HG03565 (cell line): Measurements from ENCODE around the gene STON2.
"Not testable (repeated sequence)": the region's sequence is repeated elsewhere in the genome, so short reads cannot be mapped to it uniquely, and the experiment has no call there.

Source experiments
- ATAC-seq: cut with Tn5 transposase; IDR thresholded peaks from one replicate; pipeline ENCODE4 v1.9.1; 2021; ENCODE audit warnings: mild to moderate bottlenecking, moderate library complexity; ENCODE audit not compliant: unreplicated experiment

The STON2 gene

DNA sequence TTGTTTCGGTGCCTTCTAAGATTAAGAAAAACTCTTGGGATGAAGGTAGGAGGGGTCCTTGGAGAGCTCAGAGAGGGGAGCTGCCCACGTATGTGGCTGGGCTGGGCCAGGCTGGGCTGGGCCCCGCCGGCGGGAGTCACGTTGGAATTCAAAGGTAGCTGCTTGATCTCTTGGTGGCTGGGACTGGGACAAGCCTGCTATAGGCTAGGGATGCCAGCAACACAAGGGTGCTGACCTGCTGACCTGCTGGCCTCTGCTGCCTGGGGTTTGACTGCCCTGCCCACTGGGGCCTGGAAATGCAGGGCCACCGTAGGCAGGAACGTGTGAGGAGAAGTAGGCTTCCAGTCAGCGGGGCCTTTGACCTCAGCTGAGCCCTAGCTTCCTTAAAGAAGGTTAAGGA, 126.6 kb downstream of the STON2 start:
- ATAC-seq: no peak

DNA sequence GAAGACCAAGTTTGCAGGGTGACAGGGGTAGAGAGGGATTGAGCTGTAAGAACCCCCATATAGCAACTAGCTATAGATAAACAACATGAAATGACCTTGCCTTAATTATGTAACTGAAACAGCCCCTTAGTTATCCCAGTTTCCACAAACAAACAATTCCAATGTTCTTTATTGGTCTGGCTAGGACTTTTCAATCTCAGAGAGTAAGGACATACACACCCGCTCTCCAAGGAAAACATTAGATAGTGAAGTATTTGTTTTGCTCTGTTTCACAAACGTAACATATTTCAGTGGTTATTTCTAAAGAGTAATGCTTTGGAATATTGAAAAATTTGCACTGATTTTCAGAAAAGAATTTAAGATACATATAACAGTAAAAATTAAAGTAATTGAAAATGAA, 127.8 kb downstream of the STON2 start:
- ATAC-seq: no peak

DNA sequence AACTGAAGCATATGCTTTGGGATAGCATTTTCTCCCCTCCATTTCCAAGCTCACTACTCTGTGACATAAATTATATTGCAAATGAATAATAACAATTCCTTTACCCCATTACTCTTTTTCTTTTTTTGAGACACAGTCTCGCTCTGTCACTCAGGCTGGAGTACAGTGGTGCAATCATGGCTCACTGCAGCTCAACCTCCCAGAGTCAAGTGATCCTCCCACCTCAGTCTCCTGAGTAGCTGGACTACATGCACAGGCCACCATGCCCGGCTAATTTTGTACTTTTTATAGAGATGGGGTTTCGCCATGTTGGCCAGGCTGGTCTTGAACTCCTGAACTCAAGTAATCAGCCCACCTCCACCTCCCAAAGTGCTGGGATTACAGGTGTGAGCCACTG, 130.1 kb downstream of the STON2 start:
- ATAC-seq: no peak

DNA sequence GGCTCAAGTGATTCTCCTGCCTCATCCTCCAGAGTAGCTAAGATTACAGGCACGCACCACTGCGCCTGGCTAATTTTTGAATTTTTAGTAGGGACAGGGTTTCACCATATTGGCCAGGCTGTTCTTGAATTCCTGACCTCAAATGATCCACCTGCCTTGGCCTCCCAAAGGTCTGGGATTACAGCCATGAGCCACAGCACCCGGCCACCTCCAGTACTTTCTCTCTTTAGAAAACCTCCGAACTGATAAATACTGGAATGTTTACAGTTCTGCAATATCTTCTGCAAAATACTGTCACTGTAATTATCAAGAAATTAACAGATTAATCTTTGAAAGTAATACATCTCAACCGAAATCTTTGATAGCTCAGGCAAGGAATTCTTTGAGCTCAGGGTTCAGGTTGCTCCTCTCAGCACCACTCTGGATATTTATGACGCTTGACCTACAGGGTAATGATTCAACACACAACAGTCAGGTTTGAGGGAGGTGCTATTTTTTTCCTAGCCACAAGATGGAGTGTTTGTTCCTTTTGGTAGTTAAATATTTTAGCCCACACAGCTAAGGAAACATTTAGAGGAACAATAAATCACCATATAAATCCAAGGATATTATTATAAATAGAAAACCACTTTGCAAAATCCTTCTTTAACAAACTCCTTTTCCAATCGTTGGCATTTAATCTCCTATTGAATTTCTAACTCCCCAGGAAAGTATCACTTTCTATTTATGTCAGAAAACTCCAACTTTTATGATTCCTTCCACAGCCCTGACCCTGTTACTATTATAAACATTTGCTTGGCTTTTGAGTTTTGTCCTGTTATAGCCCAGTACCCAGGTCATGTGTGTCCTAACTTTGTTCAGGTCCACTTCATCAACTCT, 130.8 kb downstream of the STON2 start:
- ATAC-seq: peak; percentile 76

DNA sequence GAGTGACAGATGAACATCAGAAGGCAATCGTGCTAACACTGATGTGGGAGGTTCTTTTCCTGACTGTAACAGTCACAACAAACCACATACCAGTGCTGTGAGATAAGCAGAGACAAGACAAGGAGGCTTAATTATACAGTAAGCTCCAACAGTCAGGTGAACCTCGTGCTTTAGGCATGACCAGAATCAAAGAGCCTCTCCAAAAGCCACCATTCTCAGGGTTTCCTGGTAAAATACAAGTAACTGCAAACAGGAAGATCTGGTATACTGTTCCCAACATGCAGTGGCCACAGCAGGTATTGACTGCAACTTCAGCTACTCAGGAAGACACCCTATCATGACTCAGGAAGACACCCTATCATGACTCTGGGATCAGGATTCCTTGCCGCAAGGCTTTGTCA, 132.1 kb downstream of the STON2 start:
- no peak for ATAC-seq

DNA sequence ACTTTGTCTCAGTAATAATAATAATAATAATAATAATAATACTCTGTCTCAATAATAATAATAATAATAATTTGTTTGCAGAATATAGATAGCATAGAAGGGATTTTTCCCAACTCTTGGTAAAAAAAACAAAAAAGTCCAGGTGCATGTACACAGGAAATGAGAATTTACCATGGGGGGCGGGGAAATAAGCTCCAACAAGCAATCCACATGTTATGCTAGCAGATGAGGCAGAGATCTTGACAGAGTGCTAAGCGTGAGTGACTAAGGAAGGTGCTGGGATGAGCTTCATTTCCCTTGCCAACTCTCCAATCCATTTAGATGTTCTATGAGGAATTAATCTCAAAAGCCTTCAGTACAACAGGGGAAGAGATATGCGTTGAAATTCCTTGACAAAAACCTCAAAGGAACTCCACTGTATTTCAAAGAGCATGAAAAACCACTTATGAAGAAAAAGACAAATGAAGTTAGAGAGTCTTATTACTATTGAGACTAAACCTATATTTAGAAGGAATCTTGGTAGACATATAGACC, 134.4 kb downstream of the STON2 start:
- ATAC-seq: no peak

DNA sequence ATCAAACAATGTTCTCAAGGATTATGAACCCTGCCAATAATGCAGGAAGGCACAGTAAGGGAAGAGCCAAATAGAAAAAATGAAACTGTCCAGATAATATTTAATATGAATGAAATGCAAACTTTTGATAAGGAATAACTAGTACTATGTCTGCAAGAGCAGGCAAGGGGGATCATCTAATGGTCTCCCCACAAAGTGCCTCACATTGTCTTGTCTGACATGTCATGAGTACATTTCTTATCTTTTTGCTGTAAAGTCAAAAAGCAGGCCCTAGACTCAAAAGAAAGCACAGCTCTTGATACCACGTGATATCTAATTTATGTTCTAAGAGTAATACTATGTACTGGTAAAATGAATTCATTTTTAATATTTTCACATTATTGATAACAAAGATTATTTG, 135.5 kb downstream of the STON2 start:
- no peak for ATAC-seq

DNA sequence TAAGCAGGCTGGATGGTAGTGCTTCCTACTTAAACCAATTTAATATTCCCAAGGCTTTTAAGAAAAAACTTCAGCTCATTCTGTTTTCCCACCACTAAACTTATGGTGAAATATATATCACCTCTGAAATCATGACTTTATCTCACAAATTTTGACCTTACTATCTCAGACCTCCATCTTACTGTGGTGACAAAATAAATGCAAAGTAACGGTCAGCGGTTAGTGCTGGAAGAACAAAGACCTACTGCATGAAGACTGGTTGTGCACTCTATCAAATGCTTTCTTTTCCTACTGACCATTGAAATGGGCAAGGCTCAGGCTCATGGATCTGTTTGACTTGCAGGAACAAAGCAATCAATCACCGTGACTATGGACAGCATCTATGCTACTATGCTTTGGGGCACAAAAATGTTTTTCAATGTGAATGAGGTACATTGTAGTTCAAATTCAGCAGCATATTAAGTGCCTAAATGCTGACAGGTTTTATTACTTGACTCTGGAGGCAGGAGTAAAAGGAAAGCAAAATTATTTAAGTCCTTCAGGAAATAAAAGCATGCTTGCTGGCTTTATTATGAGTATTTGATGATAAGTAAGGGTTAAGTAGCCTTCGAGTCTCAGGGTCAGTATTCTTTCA, 136.2 kb downstream of the STON2 start:
- ATAC-seq: no peak

DNA sequence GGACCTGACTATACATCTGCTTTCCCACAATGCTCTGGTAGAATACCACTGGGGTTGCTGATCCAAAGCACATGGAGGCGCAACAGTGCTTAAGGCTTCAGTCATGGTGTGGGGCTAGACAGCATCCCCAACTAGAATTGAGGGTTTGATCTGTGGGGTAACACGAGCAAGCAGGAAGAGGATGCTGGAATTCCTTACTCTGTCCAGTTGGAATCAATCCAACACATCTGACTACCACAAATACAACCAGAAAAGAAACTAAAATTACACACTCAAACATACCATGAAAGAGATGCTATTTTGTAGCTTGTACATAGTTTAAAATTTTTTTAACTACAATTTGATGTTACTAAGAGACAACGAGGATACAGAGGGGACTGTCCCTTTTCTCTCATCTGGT, 138.9 kb downstream of the STON2 start:
- ATAC-seq: no peak

DNA sequence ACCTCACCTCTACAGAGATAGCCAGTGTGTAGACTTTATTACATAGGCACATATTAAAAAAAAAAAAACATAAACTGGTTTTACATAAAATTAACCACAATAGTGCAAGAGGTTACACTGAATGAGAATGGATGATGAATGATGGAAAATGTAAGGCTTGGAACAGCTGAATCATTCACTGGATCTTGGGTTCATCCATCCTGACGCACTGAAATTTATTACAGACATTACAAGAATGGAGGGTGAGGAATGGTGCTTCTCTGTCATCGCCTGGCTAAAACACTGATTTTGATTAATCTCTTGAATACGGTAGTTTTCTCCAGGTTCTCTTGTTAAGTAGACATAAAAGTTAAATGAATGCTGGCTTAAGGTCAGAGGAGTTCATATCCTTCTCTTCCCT, 139.4 kb downstream of the STON2 start:
- no peak for ATAC-seq

DNA sequence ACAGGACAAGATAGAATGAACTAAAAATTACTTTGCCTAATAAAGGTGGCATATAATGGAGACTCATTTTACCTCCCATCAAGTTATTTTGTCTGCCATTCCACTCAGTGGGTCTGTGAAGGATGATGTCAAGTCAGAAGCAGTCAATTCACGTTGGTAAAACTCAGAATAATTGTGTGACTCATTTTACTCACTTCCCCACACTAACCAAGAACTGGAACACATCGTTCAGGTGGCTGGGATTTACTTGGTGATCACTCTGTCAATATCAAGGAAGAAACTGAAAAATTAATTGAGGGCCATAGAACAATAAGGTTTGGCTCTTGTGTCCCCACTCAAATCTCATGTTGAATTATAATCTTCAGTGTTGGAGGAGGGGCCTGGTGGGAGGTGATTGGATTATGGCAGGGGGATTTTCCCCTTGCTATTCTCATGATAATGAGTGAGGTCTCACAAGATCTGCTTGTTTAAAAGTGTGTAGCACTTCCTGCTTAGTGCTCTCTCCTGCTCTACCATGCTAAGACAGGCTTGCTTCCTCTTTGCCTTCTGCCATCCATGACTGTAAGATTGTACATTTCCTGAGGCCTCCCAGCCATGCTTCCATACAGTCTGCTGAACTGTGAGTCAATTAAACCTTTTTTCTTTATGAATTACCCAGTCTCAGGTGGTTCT, 143.7 kb downstream of the STON2 start:
- peak; percentile 57 for ATAC-seq

DNA sequence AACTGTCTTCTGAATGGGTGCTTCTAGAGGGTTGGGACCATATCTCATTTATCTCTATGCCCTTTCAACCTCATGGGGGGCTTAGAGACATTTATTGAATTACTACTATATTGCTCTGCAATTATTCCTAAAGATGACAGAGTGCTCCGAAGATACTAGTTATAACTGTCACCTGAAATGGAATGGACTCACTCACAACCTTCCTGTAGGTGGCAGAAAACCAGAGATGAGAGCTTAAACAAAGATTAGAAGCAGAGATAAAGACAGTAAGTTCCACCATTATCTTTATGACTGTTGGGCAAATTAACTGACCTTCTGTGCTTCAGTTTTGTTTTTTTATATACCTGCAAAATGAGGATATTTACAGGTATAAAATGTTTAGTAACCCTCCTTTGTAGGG, 147.8 kb downstream of the STON2 start:
- ATAC-seq: no peak

DNA sequence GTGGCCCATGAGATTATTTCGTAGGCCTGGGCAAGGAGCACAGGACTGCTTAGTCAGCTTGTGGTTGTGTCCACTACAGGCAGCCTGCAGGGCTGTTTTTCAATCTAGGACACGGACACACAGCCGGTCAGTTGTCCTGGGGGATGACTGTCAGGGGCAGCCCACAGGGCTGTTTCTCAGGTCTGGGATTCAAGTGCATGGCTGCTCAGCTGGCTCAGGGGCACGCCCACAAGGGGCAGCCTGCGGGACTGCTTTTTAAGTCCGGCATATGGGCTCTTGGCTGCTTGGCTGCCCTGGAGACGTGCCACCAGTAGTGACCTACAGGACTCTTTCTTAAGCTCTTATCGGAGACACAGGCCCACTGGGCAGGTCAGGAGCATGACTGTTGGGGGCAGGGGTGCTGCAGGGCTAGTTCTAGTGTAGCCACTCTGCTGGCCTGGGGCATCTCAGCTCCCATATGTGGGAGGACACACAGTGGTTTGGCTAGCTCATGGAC, 152.8 kb downstream of the STON2 start:
- no peak for ATAC-seq

DNA sequence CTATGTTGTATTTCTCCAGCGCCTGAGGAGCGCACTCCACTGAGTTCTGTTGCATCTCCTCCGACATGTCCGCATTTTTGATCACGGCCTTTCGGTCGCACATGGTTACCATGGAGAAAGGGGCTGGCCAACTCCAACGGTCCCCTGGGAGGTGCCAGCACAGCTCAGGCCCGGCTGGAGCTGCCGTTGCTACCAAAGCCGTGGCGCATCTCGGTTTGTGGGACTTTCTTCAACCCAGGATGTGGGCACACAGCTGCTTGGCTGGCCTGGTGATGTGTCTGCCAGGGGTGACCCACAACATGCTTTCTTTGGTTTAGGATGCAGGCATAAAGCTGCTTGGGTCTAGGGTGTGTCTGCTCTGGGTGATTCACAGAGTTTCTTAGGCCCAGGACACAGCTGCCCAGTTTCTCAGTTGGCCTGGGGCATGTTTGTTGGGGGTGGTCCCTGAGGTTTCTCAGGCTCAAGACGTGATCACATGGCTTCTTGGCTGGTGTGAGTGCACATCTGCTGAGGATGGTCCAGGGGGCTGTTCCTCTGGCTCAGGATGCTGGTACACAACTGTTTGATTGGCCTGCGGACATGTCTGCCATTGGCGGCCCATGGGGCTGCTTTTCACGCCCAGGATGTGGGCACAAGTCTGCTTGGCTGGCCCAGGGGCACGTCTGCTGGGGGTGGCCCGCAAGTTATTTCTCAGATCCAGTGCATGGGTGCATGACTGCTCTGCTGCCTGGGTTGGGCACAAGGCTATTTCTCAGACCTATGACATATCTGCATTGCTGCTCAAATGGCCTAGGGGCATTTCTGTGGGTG, 153.5 kb downstream of the STON2 start:
- ATAC-seq: no peak

DNA sequence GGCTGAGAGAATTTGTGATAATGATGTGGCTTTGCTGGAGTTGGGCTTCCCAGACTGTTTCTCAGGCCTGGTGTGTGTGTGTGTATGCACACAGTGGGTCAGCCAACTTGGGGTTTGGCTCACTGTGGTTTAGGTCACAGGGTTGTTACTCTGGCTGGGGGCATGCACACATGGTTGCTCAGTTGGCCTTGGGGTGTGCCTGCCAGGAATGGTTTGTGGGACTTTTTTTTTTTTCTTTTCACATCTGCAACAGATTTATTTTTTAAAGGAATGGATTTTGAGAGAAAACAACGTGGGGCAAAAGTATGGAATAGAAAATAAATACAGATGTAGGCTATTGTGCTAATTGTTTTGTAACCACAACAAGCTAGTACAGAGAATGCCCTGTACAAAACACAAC, 154.4 kb downstream of the STON2 start:
- ATAC-seq: no peak

DNA sequence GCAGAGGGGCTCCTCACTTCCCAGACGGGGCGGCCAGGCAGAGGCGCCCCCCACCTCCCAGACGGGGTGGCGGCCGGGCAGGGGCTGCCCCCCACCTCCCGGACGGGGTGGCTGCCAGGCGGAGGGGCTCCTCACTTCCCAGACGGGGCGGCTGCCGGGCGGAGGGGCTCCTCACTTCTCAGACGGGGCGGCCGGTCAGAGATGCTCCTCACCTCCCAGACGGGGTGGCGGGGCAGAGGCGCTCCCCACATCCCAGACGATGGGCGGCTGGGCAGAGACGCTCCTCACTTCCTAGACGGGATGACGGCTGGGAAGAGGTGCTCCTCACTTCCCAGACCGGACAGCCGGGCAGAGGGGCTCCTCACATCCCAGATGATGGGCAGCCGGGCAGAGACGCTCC, 155.7 kb downstream of the STON2 start:
- not testable (repeated sequence) for ATAC-seq

DNA sequence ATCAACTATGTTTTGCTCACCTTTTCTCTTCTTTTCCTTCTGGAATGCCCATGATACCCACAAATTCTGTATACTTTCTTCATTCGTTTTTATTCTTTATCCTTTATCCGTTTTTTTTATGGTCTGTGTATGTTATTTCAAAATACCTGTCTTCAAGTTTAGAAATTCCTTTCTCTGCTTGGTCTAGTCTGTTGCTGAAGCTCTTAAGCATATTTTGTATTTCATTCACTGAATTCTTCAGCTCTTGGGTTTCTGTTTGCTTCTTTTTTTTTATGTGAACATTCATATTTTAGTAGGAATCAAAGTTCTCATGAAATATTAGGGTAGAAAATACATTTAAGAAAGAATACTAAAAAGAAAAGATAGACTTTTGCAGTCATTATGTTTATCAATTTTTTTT, 156.6 kb downstream of the STON2 start:
- ATAC-seq: no peak

DNA sequence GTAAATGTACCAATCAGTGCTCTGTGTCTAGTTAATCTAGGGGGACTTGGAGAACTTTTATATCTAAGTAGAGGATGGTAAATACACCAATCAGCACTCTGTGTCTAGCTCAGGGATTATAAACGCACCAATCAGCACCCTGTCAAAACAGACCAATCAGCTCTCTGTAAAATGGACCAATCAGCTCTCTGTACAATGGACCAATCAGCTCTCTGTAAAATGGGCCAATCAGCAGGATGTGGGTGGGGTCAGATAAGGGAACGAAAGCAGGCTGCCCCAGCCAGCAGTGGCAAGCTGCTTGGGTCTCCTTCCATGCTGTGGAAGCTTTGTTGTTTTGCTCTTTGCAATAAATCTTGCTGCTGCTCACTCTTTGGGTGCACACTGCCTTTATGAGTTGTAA, 163.3 kb downstream of the STON2 start:
- ATAC-seq: not testable (repeated sequence)

DNA sequence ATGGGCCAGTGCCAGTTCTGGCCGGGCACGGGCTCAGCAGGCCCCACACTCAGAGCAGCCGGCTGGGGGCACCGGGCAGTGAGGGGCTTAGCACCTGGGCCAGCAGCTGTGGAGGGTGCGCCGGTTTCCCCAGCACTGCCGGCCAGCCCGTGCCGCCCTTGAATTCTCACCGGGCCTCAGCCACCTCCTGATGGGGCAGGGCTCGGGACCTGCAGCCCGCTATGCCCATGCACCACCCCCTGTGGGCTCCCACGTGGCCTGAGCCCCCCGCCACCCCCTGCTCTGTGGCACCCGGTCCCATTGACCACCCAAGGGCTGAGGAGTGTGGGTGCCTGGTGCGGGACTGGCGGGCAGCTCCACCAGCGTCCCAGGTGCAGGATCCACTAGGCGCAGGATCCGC, 164.0 kb downstream of the STON2 start:
- ATAC-seq: no peak

DNA sequence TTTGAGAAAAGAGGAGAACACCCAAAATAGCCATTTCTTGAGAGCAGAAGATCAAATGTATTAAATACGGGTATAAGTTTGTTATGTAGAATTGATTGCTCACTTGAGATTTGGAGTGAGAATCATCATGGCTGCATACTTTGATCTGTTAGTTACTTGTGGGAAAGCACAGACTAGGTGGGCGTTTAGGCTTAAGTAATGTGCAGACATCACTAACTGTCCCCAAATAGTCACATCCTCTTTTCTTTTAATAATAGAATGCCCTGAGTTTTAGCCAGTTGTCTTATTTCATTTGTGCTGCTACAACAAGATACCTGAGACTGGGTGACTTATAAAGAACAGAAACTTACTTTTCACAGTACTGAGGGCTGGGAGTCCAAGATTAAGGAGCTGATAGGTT, 165.0 kb downstream of the STON2 start:
- peak; percentile 71 for ATAC-seq

DNA sequence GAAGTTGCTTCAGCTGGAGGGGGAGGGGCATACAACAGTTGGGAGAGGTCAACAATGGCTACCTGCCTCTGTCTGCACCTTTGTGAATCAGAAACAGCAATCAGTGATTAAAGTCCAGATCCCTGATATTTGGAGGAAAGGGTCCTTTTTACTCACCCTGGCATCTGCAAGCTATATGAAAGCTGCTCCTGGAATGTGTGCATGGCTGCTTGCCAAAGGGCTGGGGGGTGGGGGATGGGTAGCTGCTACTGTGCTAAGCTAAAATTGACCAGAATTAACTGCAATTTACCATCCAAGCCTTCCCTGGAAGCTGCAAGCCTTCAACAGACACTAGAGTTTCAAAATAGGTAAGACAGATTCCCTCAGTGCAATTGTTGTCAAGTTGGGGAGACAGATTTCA, 165.8 kb downstream of the STON2 start:
- no peak for ATAC-seq
